NOMO-1 treated with dmso at 0.1 percent for 144 hours (cell line): ENCODE measurements around the gene PLXDC1.
A peak's percentile ranks its signal among the peaks of the same experiment; 100 is the strongest.
"Not testable (repeated sequence)": the region's sequence is repeated elsewhere in the genome, so short reads cannot be mapped to it uniquely, and the experiment has no call there.

Experiments used
- DNase-seq: peaks from one replicate; lab custom pipeline; 2025; ENCODE audit not compliant: unreplicated experiment; lab: John Stamatoyannopoulos, UW

Gene PLXDC1

GRCh38 chr17:39130205-39130604, 21.2 kb downstream of the PLXDC1 start:
- no peak for DNase-seq

- not testable (repeated sequence) for DNase-seq
Measured at GRCh38 chr17:39129544-39129943, 21.9 kb downstream of the PLXDC1 start.

- no peak for DNase-seq
Measured at GRCh38 chr17:39126436-39126835, 25.0 kb downstream of the PLXDC1 start.

GRCh38 chr17:39125143-39125875, 26.1 kb downstream of the PLXDC1 start:
- DNase-seq: no peak

- DNase-seq: no peak
Measured at GRCh38 chr17:39123627-39124026, 27.8 kb downstream of the PLXDC1 start.

- no peak for DNase-seq
Measured at GRCh38 chr17:39122991-39123390, 28.4 kb downstream of the PLXDC1 start.

GRCh38 chr17:39121919-39122318, 29.5 kb downstream of the PLXDC1 start:
- not testable (repeated sequence) for DNase-seq

GRCh38 chr17:39118674-39119419, 32.6 kb downstream of the PLXDC1 start:
- peak; percentile 86 for DNase-seq

GRCh38 chr17:39116224-39116623, 35.2 kb downstream of the PLXDC1 start:
- DNase-seq: no peak

GRCh38 chr17:39115135-39115534, 36.3 kb downstream of the PLXDC1 start:
- DNase-seq: no peak

- DNase-seq: no peak
Measured at GRCh38 chr17:39114723-39115122, 36.7 kb downstream of the PLXDC1 start.

- DNase-seq: no peak
Measured at GRCh38 chr17:39113871-39114270, 37.6 kb downstream of the PLXDC1 start.

- no peak for DNase-seq
Measured at GRCh38 chr17:39110435-39111136, 40.9 kb downstream of the PLXDC1 start.

- DNase-seq: no peak
Measured at GRCh38 chr17:39108461-39109375, 42.7 kb downstream of the PLXDC1 start.

- no peak for DNase-seq
Measured at GRCh38 chr17:39107973-39108372, 43.5 kb downstream of the PLXDC1 start.

GRCh38 chr17:39107155-39107554, 44.3 kb downstream of the PLXDC1 start:
- DNase-seq: no peak

GRCh38 chr17:39105705-39106104, 45.7 kb downstream of the PLXDC1 start:
- DNase-seq: no peak

GRCh38 chr17:39104657-39105056, 46.8 kb downstream of the PLXDC1 start:
- DNase-seq: no peak

GRCh38 chr17:39104046-39104445, 47.4 kb downstream of the PLXDC1 start:
- no peak for DNase-seq

- DNase-seq: no peak
Measured at GRCh38 chr17:39101091-39101490, 50.3 kb downstream of the PLXDC1 start.

- no peak for DNase-seq
Measured at GRCh38 chr17:39100530-39100929, 50.9 kb downstream of the PLXDC1 start.
